Left cardiac atrium (tissue), 4 donors: Measurements from ENCODE around the gene FLNC. TPM values are rescaled to one million over a fixed set of nuclear protein-coding genes. Genes with fewer than 3 reads are reported as not detected.

Experiments used
- ATAC-seq, 2 donors: fragments of 200-7000 bp; cut with Tn5 transposase; one replicate each; pipeline ENCODE4 v1.9.1; 2020; ENCODE audit warnings: mild to moderate bottlenecking in 2 of 2, moderate library complexity in 2 of 2
- DNase-seq: peaks from one replicate; pipeline ENCODE4 v3.0.0-alpha.2; 2020
- intact Hi-C, 2 donors: fragments of 100-400 bp; cut with DNase I; formaldehyde crosslinking; loops; one replicate each; pipeline versions ENCODE4 v1.14.1 to v1.15.1; 2022 to 2023
- total RNA-seq, 2 donors: library from RNA; stranded (reverse); fragmentation: NEBNext Ultra II Directional; extraction: Animal tissue kit (Norgen Biotek cat#: 25700); gene quantifications; one replicate each; pipeline ENCODE4 v1.2.1, GENCODE V29; 2021
- donor health status: DM: no; HTN: yes; CAD: no.
- donor health status: DM: no; HTN: yes; CAD: no; lungs with severe emphysema.
- donor health status: DM: yes; HTN: yes; CAD: no.
- donor health status: Dilated cardiomyopathy.

Gene FLNC
- total RNA-seq, 2 donors from 2014 or later = 226 to 257 TPM

DNA sequence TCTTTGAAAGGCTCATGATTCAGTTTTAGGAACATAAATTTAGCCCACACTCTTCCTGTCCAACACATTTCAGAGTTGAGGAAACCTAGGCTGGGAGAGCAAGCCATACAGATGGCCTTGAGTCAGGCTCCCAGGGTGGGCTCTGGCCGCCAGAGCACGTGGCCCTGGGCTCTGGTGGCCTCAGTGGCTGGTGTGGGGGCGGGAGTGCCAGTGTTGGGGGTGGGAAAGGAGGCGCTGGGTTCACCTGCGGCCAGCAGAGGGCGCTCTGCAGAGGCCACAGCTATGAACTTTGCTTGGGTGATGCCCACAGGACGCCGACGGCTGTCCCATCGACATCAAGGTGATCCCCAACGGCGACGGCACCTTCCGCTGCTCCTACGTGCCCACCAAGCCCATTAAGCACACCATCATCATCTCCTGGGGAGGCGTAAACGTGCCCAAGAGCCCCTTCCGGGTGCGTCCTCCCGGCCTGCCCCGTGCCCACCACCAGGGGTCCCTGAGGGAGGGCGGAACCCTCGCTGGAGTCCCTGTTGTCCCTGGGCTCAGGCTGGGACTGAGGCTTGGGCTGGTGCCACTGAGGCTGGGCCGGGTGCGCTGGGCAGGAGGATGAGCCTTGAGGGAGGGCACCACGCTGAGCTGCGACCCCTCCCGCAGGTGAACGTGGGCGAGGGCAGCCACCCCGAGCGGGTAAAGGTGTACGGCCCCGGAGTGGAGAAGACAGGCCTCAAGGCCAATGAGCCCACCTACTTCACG lies 11.9 kb downstream of the FLNC start:
- no peak for DNase-seq

GRCh38 chr7:128842674-128843641 lies 12.8 kb downstream of the FLNC start:
- ATAC-seq (no peak), DNase-seq (no peak)
- intact Hi-C loops = no loop called here

More for the DNA sequence above, 11.9 kb downstream of the FLNC start:
- intact Hi-C loops = no loop called here
- ATAC-seq = peak; percentile 7 to 40

GRCh38 chr7:128843938-128844621 lies 13.9 kb downstream of the FLNC start:
- no peak for DNase-seq
- ATAC-seq = no peak
- intact Hi-C loops = no loop called here

- DNase-seq = no peak
- intact Hi-C loops = no loop called here
- no peak for ATAC-seq
These were observed 14.6 kb downstream of the FLNC start for GRCh38 chr7:128844777-128845311.

- intact Hi-C loops = no loop called here
- DNase-seq (no peak), ATAC-seq (no peak)
These were observed 15.3 kb downstream of the FLNC start for GRCh38 chr7:128845475-128845874.

DNA sequence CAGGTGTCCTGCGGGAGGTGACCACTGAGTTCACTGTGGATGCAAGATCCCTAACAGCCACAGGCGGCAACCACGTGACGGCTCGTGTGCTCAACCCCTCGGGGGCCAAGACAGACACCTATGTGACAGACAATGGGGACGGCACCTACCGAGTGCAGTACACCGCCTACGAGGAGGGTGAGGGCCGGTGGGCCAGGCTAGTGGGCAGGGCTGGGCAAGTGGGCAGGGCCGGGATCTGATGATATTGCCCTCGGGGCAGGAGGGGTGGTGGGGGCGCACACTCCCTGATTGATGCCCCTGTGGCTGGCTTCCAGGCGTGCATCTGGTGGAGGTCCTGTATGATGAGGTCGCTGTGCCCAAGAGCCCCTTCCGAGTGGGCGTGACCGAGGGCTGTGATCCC lies 15.8 kb downstream of the FLNC start:
- intact Hi-C loops = no loop called here
- DNase-seq = no peak
- no peak for ATAC-seq

- intact Hi-C loops = no loop called here
- DNase-seq (no peak), ATAC-seq (no peak)
These were observed 16.7 kb downstream of the FLNC start for GRCh38 chr7:128846781-128847444.

DNA sequence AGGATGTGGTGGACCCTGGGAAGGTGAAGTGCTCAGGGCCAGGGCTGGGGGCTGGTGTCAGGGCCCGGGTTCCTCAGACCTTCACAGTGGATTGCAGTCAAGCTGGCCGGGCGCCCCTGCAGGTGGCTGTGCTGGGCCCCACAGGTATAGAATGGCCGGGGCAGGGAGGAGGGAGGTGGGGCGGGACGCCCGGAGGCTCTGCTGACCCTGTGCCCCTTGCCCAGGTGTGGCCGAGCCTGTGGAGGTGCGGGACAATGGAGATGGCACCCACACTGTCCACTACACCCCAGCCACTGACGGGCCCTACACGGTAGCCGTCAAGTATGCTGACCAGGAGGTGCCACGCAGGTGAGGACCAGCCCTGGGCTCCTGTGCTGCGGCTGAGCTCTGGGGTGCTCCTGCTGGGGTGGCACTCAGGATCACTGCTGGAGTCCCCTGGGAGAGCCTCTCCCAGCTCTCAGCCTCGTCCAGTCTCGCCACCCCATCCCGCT lies 17.6 kb downstream of the FLNC start:
- DNase-seq (no peak), ATAC-seq (no peak)
- intact Hi-C loops = no loop called here

DNA sequence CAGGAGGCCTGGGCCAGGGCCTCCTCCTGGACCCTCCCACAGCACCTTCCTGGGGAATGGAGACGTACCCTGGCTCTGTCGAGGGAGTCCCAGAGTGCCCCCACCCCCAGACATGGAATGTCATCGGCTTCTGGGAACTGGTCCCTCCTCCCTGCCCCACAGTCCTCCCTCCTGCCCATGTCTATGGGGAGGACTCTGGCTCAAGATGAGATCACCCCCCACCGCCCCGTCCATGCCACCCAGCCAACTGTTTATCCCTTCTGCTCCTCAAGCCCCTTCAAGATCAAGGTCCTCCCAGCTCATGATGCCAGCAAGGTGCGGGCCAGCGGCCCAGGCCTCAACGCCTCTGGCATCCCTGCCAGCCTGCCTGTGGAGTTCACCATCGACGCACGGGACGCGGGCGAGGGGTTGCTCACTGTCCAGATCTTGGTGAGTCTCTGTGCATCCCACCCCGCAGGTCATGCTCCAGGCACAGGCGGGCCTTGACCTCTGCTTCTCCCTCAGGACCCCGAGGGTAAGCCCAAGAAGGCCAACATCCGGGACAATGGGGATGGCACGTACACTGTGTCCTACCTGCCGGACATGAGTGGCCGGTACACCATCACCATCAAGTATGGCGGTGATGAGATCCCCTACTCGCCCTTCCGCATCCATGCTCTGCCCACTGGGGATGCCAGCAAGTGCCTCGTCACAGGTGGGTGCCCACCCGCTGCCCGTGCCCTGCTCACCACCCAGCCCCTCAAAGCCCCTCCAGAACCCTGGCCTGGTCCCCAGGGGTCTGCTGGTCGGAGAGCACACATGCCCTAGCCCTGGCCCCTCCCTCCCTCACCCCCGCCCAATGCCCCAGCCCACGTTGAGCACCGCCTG lies 18.3 kb downstream of the FLNC start:
- DNase-seq = no peak
- intact Hi-C loops = no loop called here
- no peak for ATAC-seq

DNA sequence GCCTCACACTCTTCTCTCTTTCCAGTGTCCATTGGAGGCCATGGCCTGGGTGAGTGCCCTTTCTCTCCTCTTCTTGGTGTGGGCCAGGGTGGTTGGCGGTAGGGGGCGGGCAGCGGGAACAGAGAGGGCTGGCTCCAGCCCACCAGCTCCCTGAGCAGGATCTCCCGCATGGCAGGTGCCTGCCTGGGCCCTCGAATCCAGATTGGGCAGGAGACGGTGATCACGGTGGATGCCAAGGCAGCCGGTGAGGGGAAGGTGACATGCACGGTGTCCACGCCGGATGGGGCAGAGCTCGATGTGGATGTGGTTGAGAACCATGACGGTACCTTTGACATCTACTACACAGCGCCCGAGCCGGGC lies 18.9 kb downstream of the FLNC start:
- ATAC-seq (no peak), DNase-seq (no peak)
- intact Hi-C loops = no loop called here

GRCh38 chr7:128849804-128850490 lies 19.7 kb downstream of the FLNC start:
- intact Hi-C loops = no loop called here
- DNase-seq (no peak), ATAC-seq (no peak)

DNA sequence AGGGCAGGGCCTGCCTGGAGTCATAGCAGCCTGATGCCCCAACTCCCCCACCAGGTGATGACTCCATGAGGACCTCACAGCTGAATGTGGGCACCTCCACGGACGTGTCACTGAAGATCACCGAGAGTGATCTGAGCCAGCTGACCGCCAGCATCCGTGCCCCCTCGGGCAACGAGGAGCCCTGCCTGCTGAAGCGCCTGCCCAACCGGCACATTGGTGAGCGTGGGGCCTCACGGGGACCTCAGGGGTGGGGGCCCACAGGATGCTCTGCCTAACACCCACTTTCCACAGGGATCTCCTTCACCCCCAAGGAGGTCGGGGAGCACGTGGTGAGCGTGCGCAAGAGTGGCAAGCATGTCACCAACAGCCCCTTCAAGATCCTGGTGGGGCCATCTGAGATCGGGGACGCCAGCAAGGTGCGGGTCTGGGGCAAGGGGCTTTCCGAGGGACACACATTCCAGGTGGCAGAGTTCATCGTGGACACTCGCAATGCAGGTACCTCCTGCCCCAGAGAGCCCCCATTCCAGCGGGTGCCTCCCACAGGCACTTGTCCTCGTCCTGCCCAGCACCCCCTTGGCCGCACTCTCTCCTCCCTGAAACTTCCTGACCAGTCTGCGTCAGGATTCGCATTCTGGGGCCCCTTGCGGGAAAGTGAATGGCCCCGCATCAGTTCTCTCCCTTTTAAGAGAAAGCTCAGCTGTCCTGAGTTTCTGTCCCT lies 22.5 kb downstream of the FLNC start:
- ATAC-seq (no peak), DNase-seq (no peak)
- intact Hi-C loops = no loop called here

GRCh38 chr7:128853799-128854198 lies 23.6 kb downstream of the FLNC start:
- ATAC-seq (no peak), DNase-seq (no peak)
- intact Hi-C loops = no loop called here

GRCh38 chr7:128854396-128854795 lies 24.2 kb downstream of the FLNC start:
- ATAC-seq (no peak), DNase-seq (no peak)
- intact Hi-C loops = no loop called here

GRCh38 chr7:128855559-128855958 lies 25.4 kb downstream of the FLNC start:
- intact Hi-C loops = no loop called here
- no peak for ATAC-seq

GRCh38 chr7:128856001-128856718 lies 26.0 kb downstream of the FLNC start:
- ATAC-seq = no peak
- DNase-seq = no peak
- intact Hi-C loops = no loop called here

More at GRCh38 chr7:128855559-128855958, 25.4 kb downstream of the FLNC start:
- DNase-seq = no peak
